NOMO-1 treated with DMSO at 0.1 percent for 48 hours (cell line): Measurements from ENCODE around the gene TAGLN.

Experiments
- DNase-seq: peaks from one replicate; lab custom pipeline; 2025; ENCODE audit not compliant: unreplicated experiment; lab: John Stamatoyannopoulos, UW

Gene TAGLN

GRCh38 chr11:117212697-117213355 lies 13.7 kb downstream of the TAGLN start:
- no peak for DNase-seq

GRCh38 chr11:117214404-117215110 lies 15.4 kb downstream of the TAGLN start:
- DNase-seq, result no peak

DNA sequence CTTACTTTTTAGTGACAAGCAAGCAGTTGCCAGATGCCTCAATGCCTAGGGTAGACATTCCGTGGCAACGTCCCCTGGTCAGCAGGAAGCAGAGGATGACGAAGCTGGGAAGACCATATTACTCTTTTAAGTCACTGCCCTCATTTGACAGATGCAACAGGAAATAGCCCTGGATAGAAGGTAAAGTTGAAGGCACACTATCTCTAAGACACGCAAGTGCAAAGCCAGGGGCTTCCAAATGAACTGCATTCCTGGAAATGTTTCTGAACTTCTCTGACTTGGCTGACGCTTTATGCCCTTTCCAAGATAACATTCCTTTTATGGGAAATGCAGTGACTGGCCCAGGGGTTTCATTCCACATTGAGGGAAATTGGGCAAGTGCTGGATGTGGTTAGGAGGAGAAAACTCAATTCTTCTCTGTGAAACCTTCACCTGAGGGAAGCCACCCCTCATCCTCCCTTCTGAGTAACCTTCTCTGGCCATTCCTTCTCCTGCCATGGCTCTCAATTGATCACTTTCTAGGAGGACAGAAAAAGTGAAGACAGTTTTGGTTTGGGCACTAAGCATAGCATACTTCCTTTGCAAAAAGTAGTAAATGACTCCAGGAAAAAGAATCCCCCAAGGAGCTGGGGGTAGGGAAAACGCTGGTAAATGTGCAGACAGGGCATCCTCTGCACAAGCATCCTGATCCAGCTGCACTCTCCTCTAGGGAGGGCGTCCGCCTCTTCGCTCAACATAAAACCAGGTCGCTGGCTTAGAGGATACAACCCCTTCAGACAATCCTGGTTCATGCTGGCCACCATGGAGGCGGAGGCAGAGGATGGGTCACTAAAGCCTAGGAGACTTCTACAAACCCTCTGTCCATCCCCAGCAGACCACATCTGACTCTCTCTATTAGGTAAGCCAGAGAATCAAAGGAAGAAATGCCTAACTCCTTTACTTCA lies 18.2 kb downstream of the TAGLN start:
- DNase-seq, result no peak

- no peak for DNase-seq
These were observed 19.2 kb downstream of the TAGLN start for GRCh38 chr11:117218133-117218915.

- no peak for DNase-seq
These were observed 19.8 kb downstream of the TAGLN start for GRCh38 chr11:117219001-117219400.

GRCh38 chr11:117219455-117219854 lies 20.3 kb downstream of the TAGLN start:
- no peak for DNase-seq

DNA sequence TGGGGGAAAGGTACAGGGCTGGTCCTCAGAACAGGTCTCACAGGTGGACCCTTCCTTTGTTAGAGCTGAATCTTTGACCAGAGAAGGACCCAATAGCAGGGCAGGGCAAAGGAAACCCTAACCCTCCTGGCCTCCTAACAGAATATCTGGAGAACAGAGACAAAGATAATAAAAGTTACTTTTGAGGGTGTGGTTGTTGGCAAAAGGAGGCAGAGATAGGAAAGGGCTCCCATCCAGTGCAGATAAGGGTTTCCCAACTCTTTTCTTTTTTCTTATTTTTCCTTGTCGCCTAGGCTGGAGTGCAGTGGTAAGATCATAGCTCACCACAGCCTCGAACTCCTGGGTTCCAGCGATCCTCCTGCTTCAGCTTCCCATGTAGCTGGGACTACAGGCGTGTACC lies 20.8 kb downstream of the TAGLN start:
- no peak for DNase-seq

DNA sequence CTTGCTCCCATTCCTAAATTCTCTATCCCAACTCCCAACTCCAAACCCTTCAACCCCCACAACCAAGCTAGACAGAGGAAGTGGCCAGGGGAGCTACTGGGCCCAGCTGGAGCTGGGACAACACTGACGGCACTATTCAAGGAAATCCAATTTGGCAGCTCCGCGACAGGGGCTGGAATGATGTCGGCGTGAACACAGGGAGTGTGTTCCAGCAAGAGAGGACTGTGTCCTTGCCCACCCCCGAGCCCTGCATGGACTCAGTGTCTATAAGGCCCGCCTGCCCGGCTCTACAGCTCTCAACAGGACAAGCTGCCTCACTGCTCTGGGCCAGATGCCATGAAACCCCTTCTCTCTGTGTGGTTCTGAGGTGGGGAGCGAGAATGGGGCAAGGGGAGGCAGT lies 21.4 kb downstream of the TAGLN start:
- no peak for DNase-seq

GRCh38 chr11:117220999-117221774 lies 22.0 kb downstream of the TAGLN start:
- DNase-seq, result no peak

DNA sequence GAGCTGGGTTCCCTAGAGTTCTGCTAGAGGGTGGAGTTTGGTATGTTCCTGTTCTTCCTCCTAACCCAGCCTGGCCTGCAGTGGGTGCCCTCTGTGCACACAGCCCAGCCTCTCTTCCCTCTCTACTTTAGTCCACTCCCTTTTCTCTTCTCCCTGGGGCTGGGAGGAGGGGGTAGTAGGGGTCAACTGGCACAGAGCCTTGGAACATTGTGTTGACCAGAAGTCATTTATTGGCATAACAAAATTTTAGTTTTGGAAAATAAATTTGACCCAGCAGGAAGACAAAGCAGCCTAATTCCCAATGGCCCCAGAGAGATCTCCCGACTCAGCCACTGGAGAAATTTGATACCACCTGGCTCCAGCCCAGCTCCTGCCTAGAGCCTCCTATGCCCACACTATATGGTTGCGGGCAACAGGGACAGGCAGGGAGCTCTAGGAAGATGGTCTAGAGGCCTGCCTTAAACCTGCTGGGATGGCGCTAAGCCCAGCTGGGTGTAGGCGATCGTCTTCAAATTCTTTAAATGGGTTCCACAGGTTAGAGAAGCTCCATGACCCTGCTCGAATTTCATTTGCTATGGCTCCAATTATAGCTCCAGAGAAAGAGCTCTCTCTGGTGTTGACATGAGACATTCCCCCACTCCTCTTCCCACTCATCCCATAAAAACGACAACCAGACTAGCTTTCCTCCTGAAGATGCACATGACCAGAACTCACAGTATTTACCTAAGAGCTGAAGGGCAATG lies 22.8 kb downstream of the TAGLN start:
- no peak for DNase-seq

DNA sequence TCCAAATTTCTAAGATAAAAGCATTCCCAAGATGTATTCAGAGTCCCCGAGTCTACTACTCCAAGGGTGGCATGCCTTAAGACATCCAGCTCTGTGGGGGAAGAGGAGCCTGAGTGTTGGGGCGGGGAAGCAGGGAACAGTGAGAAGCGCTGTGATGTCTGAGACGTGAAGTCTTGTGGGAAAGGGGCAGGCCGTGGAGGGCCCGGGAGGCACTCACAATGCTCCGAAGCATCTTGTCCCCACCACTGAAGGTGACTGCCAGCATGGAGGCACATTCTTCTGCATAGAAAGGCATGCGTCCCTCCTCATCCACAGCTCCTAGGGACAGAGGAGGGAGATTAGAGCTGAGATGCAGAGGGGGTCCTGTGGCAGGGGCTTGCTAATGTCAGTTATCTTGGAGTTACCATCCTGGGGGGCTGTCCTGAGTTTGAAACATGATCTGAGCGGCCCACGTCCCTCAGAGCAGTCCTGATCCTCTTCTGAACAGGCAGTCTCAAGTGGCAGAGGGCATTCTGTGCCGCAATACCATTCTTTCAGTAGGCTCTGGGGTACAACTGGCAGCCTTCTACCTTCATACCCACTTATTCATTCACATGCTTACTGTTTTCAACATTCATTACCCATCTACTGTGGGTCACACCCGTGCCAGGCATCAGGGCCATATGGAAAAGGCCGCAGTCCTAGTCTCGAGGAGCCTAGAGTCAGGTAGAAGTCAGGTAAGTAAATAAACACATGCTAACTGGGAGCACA lies 24.0 kb downstream of the TAGLN start:
- no peak for DNase-seq

- no peak for DNase-seq
These were observed 24.8 kb downstream of the TAGLN start for GRCh38 chr11:117223741-117224689.

DNA sequence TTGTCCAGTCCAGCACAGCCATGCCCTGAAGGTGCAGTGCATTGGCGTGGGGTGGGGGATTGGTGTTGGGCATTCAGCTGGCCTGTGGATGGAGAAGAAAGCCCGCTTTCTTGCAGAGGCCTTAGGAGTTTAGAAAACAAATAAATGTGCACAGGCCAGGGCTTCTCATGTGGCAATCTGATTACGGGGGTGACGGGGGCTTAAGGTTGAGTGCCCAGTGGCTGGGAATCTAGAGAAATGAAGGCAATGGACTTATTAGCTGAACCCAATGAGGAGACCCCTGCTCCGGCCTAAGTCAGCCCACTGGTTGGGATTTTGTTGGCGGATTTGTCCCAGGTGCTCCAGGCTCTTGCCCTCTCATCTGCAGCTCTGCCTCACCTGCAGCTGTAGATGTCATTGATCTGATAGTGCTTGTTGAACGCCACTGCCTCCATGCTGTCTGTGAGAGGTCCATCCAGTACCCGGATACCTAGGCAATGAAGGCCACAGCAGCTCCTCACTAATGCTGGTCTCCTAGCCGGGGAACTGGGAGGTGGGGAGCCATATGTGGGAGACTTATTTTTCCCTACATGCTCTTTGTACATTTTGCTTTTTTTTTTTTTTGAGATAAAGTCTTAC lies 26.5 kb downstream of the TAGLN start:
- DNase-seq, result no peak

- DNase-seq, result peak; percentile 78
These were observed 27.5 kb downstream of the TAGLN start for GRCh38 chr11:117226388-117227385.

GRCh38 chr11:117228091-117228490 lies 28.9 kb downstream of the TAGLN start:
- no peak for DNase-seq

- no peak for DNase-seq
These were observed 30.2 kb downstream of the TAGLN start for GRCh38 chr11:117229411-117229810.
